T-helper 1 cell (primary cell): ENCODE data around the gene OLFML1.
A peak's percentile ranks its signal among the peaks of the same experiment; 100 is the strongest.

Experiments
- DNase-seq, 5 donors: peaks; one replicate each; pipeline ENCODE4 v3.0.0-alpha.2; 2012 to 2020

The OLFML1 gene

GRCh38 chr11:7533199-7534041 is 48.1 kb downstream of the OLFML1 start:
- DNase-seq = no peak

- no peak for DNase-seq
These were observed 48.7 kb downstream of the OLFML1 start for GRCh38 chr11:7534042-7534378.

- DNase-seq = no peak
These were observed 50.8 kb downstream of the OLFML1 start for GRCh38 chr11:7536100-7536499.

GRCh38 chr11:7537265-7537664 is 52.0 kb downstream of the OLFML1 start:
- DNase-seq = no peak

- peak in 1 of 5 donors; percentile 13 for DNase-seq
These were observed 52.7 kb downstream of the OLFML1 start for GRCh38 chr11:7538031-7538430.

- no peak for DNase-seq
These were observed 53.5 kb downstream of the OLFML1 start for GRCh38 chr11:7538466-7539454.

GRCh38 chr11:7540830-7541555 is 55.7 kb downstream of the OLFML1 start:
- DNase-seq = no peak

- DNase-seq = no peak
These were observed 58.0 kb downstream of the OLFML1 start for GRCh38 chr11:7543302-7543701.

GRCh38 chr11:7544021-7544420 is 58.7 kb downstream of the OLFML1 start:
- no peak for DNase-seq

GRCh38 chr11:7545611-7546010 is 60.3 kb downstream of the OLFML1 start:
- DNase-seq = no peak

- no peak for DNase-seq
These were observed 61.1 kb downstream of the OLFML1 start for GRCh38 chr11:7546324-7546791.

- no peak for DNase-seq
These were observed 62.4 kb downstream of the OLFML1 start for GRCh38 chr11:7547687-7548086.

- peak in 2 of 5 donors; percentile 10 to 16 for DNase-seq
These were observed 63.5 kb downstream of the OLFML1 start for GRCh38 chr11:7548659-7549274.

- no peak for DNase-seq
These were observed 64.4 kb downstream of the OLFML1 start for GRCh38 chr11:7549681-7550080.

GRCh38 chr11:7551571-7551970 is 66.3 kb downstream of the OLFML1 start:
- no peak for DNase-seq

GRCh38 chr11:7552666-7553065 is 67.4 kb downstream of the OLFML1 start:
- DNase-seq = no peak

- DNase-seq = no peak
These were observed 69.9 kb downstream of the OLFML1 start for GRCh38 chr11:7555052-7555699.

GRCh38 chr11:7558046-7558445 is 72.7 kb downstream of the OLFML1 start:
- no peak for DNase-seq

- no peak for DNase-seq
These were observed 74.3 kb downstream of the OLFML1 start for GRCh38 chr11:7559398-7560283.
